Ascending aorta (tissue), 2 donors: Measurements from ENCODE around the gene UXS1. TPM values are rescaled to one million over a fixed set of nuclear protein-coding genes. Genes with fewer than 3 reads are reported as not detected.

ENCODE experiments used
- DNase-seq, 2 donors: peaks; one replicate each; pipeline ENCODE4 v3.0.0-alpha.2; 2019; ENCODE audit warnings: low spot score in 2 of 2
- H3K27ac ChIP-seq, 2 donors: fragments of 200-600 bp; sonication (generic); one replicate each; pipeline ENCODE4 v1.5.1; 2016 to 2017; ENCODE audit warnings: mild to moderate bottlenecking in 1 of 2
- H3K27me3 ChIP-seq: fragments of 200-600 bp; sonication (generic); one replicate; pipeline ENCODE4 v1.5.1; 2017
- H3K36me3 ChIP-seq, 2 donors: fragments of 200-600 bp; sonication (generic); one replicate each; pipeline ENCODE4 v1.5.1; 2016
- H3K4me1 ChIP-seq, 2 donors: fragments of 200-600 bp; sonication (generic); one replicate each; pipeline ENCODE4 v1.5.1; 2016 to 2017; ENCODE audit warnings: mild to moderate bottlenecking in 1 of 2
- H3K4me3 ChIP-seq, 2 donors: fragments of 200-600 bp; sonication (generic); one replicate each; pipeline ENCODE4 v1.5.1; 2016 to 2017; ENCODE audit warnings: mild to moderate bottlenecking in 1 of 2
- H3K9me3 ChIP-seq, 2 donors: fragments of 200-600 bp; sonication (generic); one replicate each; pipeline ENCODE4 v1.5.1; 2016
- CTCF ChIP-seq, 3 experiments: fragments of 200-600 bp in 2 of 3; fragments of 450-650 bp in 1 of 3; sonication (generic) in 2 of 3; IDR thresholded peaks; one replicate each; pipeline ENCODE4 v1.5.1; 2016 to 2019; ENCODE audit warnings: antibody characterized with exemption in 3 of 3, mild to moderate bottlenecking in 1 of 3, moderate library complexity in 1 of 3
- intact Hi-C: fragments of 100-400 bp; cut with DNase I; formaldehyde crosslinking; loops from one replicate; pipeline ENCODE4 v1.15.1; 2023
- total RNA-seq: library from RNA; depleted of rRNA; stranded (reverse); fragments of >200 nt; gene quantifications from one replicate; pipeline ENCODE4 v1.1.0, GENCODE V29; 2016

Gene UXS1
- total RNA-seq, 1 donor from 2014 or later: 146 TPM

GRCh38 chr2:106126705-106127281 lies 67.3 kb downstream of the UXS1 start:
- Histone ChIP-seq H3K4me3 (no peak overlapping the region), H3K27me3 (no peaks in the 10 kb centered on the region), H3K36me3 (peaks cover 2 to 9% of the 10 kb centered on the region in 2 donors), H3K9me3 (no peaks in the 10 kb centered on the region), H3K27ac (no peak overlapping the region), H3K4me1 (no peaks in the 10 kb centered on the region)
- no peak for DNase-seq
- no peak for TF ChIP-seq CTCF (IDR thresholded peaks at IDR 0.05)
- intact Hi-C loops: no loop called here

GRCh38 chr2:106126295-106126694 lies 67.8 kb downstream of the UXS1 start:
- Histone ChIP-seq H3K27ac (no peak overlapping the region), H3K27me3 (no peaks in the 10 kb centered on the region), H3K36me3 (peaks cover 4 to 11% of the 10 kb centered on the region in 2 donors), H3K4me3 (no peak overlapping the region), H3K4me1 (no peaks in the 10 kb centered on the region), H3K9me3 (no peaks in the 10 kb centered on the region)
- intact Hi-C loops: no loop called here
- no peak for TF ChIP-seq CTCF (IDR thresholded peaks at IDR 0.05)
- DNase-seq: no peak

- no peaks in the 10 kb centered on the region for H3K4me1 ChIP-seq
- DNase-seq: no peak
- H3K36me3 ChIP-seq: peaks cover 16 to 24% of the 10 kb centered on the region in 2 donors
- intact Hi-C loops: no loop called here
- H3K4me3 ChIP-seq: no peak overlapping the region
- H3K27ac ChIP-seq: no peak overlapping the region
- H3K27me3 ChIP-seq: no peaks in the 10 kb centered on the region
- no peaks in the 10 kb centered on the region for H3K9me3 ChIP-seq
- no peak for TF ChIP-seq CTCF (IDR thresholded peaks at IDR 0.05)
Measured at GRCh38 chr2:106124905-106125549, 69.1 kb downstream of the UXS1 start.

GRCh38 chr2:106124106-106124756 lies 69.9 kb downstream of the UXS1 start:
- H3K9me3 ChIP-seq: no peaks in the 10 kb centered on the region
- H3K27me3 ChIP-seq: no peaks in the 10 kb centered on the region
- H3K27ac ChIP-seq: no peak overlapping the region
- no peak overlapping the region for H3K4me3 ChIP-seq
- DNase-seq: no peak
- H3K36me3 ChIP-seq: peaks cover 16 to 24% of the 10 kb centered on the region in 2 donors
- intact Hi-C loops: no loop called here
- no peak for TF ChIP-seq CTCF (IDR thresholded peaks at IDR 0.05)
- no peaks in the 10 kb centered on the region for H3K4me1 ChIP-seq

- H3K27me3 ChIP-seq: no peaks in the 10 kb centered on the region
- H3K27ac ChIP-seq: no peak overlapping the region
- peaks cover 16 to 22% of the 10 kb centered on the region in 2 donors for H3K36me3 ChIP-seq
- TF ChIP-seq CTCF (IDR thresholded peaks at IDR 0.05): no peak
- H3K4me3 ChIP-seq: no peak overlapping the region
- no peaks in the 10 kb centered on the region for H3K9me3 ChIP-seq
- H3K4me1 ChIP-seq: no peaks in the 10 kb centered on the region
- intact Hi-C loops: no loop called here
- no peak for DNase-seq
Measured at GRCh38 chr2:106122157-106122556, 71.9 kb downstream of the UXS1 start.
